ENCODE results near the gene WDR4. TPM values are rescaled to one million over a fixed set of nuclear protein-coding genes. Genes with fewer than 3 reads are reported as not detected.
"Not testable (repeated sequence)": the region's sequence is repeated elsewhere in the genome, so short reads cannot be mapped to it uniquely, and the experiment has no call there.

Gene WDR4, protein sequence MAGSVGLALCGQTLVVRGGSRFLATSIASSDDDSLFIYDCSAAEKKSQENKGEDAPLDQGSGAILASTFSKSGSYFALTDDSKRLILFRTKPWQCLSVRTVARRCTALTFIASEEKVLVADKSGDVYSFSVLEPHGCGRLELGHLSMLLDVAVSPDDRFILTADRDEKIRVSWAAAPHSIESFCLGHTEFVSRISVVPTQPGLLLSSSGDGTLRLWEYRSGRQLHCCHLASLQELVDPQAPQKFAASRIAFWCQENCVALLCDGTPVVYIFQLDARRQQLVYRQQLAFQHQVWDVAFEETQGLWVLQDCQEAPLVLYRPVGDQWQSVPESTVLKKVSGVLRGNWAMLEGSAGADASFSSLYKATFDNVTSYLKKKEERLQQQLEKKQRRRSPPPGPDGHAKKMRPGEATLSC
- total RNA-seq: 10 to 100 TPM; 12.8 to 51.2 (median 26.3) TPM

DNA sequence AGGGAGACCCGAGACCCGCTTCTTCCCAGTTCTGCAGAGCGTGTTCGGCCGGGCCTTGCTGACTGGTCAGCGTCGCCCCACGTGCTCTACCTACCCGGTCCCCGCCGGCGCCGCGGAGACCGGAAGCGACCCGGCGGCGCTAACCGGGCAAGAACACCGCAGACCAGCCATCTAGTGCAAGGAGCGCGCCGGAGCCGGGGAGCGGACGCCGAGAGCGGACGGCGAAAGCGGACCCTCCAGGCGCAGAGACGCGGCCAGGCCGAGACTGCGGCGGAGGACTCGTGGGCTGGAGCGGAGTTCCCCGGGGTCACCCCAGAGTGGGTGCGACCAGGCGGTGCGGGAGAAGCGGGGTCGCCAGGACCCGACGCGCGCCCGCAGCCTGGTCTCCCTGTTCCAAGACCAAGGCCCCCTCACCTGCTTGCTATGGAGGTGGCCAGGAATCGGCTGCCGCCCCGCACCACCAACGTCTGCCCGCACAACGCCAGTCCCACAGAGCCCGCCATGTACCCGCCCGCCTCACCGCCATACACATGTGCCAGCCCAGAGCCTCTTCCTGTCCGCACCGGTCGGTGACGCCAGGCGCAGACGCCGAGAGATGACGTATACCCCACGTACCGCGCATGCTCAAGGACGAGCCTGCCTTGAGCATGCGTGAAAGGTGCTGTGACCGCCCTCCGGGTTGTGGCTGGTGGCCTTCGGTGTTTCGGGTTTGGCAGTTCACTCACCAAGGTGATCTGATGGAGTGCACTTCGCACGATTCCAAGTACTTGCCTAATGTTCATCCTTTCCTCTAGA is at the start of gene WDR4:
Gene WDR4, minus strand, starts transcription at position 547 of the 795 bp plus-strand sequence. Its CDS starts 44 bp downstream, at position 503.
- peak; percentile 93 to 99 (median 99) for DNase-seq
- Histone ChIP-seq H3K27ac (peak within 1 kb of the TSS; percentile 79 to 89 (median 84)), H3K36me3 (peaks cover 0 to 22% (median 0%) of the 10 kb centered on the region in 3 donors), H3K4me1 (peaks cover 0 to 15% (median 4%) of the 10 kb centered on the region in 4 donors), H3K4me3 (peak within 1 kb of the TSS; percentile 77 to 100 (median 90)), H3K9me3 (no peaks in the 10 kb centered on the region), H3K27me3 (no peaks in the 10 kb centered on the region)
- TF ChIP-seq, protein P1, sequence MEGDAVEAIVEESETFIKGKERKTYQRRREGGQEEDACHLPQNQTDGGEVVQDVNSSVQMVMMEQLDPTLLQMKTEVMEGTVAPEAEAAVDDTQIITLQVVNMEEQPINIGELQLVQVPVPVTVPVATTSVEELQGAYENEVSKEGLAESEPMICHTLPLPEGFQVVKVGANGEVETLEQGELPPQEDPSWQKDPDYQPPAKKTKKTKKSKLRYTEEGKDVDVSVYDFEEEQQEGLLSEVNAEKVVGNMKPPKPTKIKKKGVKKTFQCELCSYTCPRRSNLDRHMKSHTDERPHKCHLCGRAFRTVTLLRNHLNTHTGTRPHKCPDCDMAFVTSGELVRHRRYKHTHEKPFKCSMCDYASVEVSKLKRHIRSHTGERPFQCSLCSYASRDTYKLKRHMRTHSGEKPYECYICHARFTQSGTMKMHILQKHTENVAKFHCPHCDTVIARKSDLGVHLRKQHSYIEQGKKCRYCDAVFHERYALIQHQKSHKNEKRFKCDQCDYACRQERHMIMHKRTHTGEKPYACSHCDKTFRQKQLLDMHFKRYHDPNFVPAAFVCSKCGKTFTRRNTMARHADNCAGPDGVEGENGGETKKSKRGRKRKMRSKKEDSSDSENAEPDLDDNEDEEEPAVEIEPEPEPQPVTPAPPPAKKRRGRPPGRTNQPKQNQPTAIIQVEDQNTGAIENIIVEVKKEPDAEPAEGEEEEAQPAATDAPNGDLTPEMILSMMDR (IDR thresholded peaks at IDR 0.05): no peak
- TF ChIP-seq POLR2A (IDR thresholded peaks at IDR 0.05): peak; percentile 71 to 94

DNA sequence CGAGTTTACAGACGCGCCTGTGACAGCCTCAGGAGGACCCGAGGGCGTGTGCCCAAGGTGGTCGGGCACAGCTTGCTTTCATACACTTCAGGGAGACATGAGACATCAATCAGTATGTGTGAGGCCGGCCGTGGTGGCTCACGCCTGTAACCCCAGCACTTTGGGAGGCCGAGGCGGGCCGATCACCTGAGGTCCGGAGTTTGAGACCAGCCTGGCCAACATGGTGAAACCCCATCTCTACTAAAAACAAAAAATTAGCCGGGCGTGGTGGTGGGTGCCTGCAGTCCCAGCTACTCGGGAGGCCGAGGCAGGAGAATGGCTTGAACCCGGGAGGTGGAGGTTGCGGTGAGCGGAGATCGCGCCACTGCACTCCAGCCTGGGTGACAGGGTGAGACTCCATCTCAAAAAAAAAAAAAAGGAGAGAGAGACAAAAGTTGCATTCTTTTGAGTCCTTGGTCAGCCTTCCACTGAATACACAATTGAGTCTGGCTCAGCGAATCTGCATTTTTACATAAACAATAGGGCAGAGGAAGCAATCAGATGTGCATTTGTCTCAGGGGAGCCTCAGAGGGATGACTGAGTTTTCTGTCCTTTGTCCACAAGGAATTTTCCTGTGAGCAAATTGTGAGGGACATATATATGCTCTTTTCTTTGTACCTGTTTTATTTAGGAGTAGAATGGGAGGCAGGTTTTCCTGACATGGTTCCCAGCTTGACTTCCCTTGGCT is 48.3 kb upstream of the WDR4 start:
- H3K27me3 ChIP-seq, DNase-seq, H3K4me3 ChIP-seq: not testable (repeated sequence)

DNA sequence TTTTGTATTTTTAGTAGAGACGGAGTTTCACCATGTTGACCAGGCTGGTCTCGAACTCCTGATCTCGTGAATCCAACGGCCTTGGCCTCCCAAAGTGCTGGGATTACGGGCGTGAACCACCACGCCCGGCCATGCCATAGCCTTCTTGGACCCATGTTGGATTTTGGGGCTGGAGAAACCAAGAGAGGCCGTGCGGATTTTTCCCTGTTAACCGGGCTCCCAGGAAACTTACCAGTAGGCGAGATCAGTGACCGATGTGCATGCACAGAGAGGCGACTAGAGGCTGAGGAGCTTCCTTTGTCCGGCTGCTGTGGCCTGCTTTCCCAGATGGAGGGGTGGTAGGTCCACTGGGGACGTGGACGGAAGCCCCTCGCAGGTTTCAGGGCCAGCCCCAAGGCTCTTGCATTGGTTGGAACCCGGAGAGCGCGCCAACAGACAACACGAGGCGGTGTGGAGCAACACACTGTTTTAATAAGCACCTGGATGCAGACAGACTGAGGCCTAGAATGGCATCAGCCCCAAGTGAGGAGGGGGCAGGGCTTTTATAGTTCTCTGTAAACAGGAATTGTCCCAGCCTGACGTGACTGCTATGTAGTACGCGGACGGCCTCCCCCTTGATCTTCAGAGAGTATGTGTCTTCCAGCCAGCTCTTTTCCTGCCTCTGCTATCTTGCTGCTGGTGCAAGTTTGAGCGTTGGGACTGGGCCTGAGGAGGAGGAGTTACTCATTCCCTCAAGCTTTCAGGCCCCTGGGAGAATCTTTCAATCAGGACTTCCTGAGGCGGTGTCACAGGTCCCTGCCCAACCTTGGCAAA is 46.0 kb upstream of the WDR4 start, which contains the start of gene ERVH48-1:
Gene ERVH48-1, minus strand, starts transcription at position 517 of the 813 bp plus-strand sequence. CDS start 6,624 bp downstream, outside the sequence.
- DNase-seq: no peak
- TF ChIP-seq, protein P1 (IDR thresholded peaks at IDR 0.05): no peak
- TF ChIP-seq POLR2A (IDR thresholded peaks at IDR 0.05): no peak
- H3K36me3 ChIP-seq: no peaks in the 10 kb centered on the region

More for the DNA sequence above, 48.3 kb upstream of the WDR4 start:
- H3K9me3 ChIP-seq, H3K27ac ChIP-seq, H3K36me3 ChIP-seq, H3K4me1 ChIP-seq: not testable (repeated sequence)

DNA sequence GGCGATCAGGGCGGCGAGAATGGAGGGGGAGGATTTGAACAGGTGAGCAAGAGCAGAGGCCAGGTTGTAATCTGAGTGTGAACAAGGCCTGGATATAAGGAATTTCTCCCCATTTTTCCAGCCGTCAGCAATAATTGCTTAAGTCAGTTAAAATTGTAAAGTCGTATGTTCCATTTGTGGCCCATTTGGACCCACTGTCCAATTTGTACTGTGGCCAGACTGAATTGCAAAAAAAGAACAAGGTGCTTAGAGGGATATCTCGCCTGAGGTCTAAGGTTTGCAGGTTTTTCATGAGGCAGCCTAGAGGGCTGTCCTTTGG is 45.1 kb upstream of the WDR4 start:
- H3K4me3 ChIP-seq: no peak overlapping the region

More for the DNA sequence above, 46.0 kb upstream of the WDR4 start, which contains the start of gene ERVH48-1:
- no peaks in the 10 kb centered on the region for H3K9me3 ChIP-seq
- H3K4me1 ChIP-seq: peaks cover 0 to 7% (median 0%) of the 10 kb centered on the region in 4 donors
- no peak within 1 kb of the TSS for H3K27ac ChIP-seq
- H3K4me3 ChIP-seq: no peak within 1 kb of the TSS
- no peaks in the 10 kb centered on the region for H3K27me3 ChIP-seq

More for the DNA sequence above, 45.1 kb upstream of the WDR4 start:
- Histone ChIP-seq H3K4me1 (peaks cover 0 to 7% (median 0%) of the 10 kb centered on the region in 4 donors), H3K9me3 (no peaks in the 10 kb centered on the region), H3K27me3 (no peaks in the 10 kb centered on the region), H3K27ac (no peak overlapping the region), H3K36me3 (no peaks in the 10 kb centered on the region)
- TF ChIP-seq POLR2A (IDR thresholded peaks at IDR 0.05): no peak
- TF ChIP-seq, protein P1 (IDR thresholded peaks at IDR 0.05): no peak
- DNase-seq: no peak
